Measurements from ENCODE around the gene ZNF500. TPM values are rescaled to one million over a fixed set of nuclear protein-coding genes. Genes with fewer than 3 reads are reported as not detected.

ZNF500 gene
- total RNA-seq, 1 donor from 2014 or later, result 14.6 TPM

DNA sequence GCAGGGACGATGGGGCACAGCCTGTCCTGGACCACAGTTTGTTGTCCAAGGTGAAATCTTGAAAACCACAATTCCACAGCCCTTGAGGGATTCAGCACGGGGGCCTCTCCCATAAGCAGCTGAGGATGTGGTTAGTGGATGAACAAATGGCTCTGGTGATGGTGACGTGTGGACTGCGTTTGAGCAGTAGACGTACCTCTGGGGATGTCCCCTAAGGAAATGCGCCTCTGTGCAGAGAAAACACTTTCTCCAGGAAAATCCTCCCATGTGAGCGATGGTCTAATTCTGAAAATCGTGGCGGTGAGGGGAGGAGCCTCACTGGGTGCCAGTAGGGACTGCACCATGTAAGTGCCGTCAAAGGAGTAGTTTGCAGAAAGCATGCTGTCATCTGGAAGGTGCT lies 23.9 kb upstream of the ZNF500 start:
- Histone ChIP-seq H3K4me2 (ENCODE audit: low read length) (no peak overlapping the region), H3K4me3 (ENCODE audit: insufficient read depth, low read depth, low read length) (no peak overlapping the region), H2AFZ (ENCODE audit: low read depth, low read length) (no peak overlapping the region), H3K36me3 (ENCODE audit: insufficient read depth, low read length) (no peaks in the 10 kb centered on the region), H3K79me2 (ENCODE audit: insufficient read depth, low read length) (no peaks in the 10 kb centered on the region), H3K9me3 (ENCODE audit: insufficient read depth, low read depth, low read length) (no peaks in the 10 kb centered on the region), H3K9ac (ENCODE audit: low read length) (no peak overlapping the region), H3K27ac (ENCODE audit: low read depth, low read length) (no peak overlapping the region), H3K27me3 (ENCODE audit: insufficient read depth, low read length) (no peaks in the 10 kb centered on the region), H3K4me1 (ENCODE audit: insufficient read depth, low read length) (no peaks in the 10 kb centered on the region), H4K20me1 (ENCODE audit: insufficient read depth, low read length) (no peaks in the 10 kb centered on the region)
- TF ChIP-seq EZH2 (IDR thresholded peaks at IDR 0.05; ENCODE audit: insufficient read depth, low read length), result no peak
- TF ChIP-seq, protein P1, sequence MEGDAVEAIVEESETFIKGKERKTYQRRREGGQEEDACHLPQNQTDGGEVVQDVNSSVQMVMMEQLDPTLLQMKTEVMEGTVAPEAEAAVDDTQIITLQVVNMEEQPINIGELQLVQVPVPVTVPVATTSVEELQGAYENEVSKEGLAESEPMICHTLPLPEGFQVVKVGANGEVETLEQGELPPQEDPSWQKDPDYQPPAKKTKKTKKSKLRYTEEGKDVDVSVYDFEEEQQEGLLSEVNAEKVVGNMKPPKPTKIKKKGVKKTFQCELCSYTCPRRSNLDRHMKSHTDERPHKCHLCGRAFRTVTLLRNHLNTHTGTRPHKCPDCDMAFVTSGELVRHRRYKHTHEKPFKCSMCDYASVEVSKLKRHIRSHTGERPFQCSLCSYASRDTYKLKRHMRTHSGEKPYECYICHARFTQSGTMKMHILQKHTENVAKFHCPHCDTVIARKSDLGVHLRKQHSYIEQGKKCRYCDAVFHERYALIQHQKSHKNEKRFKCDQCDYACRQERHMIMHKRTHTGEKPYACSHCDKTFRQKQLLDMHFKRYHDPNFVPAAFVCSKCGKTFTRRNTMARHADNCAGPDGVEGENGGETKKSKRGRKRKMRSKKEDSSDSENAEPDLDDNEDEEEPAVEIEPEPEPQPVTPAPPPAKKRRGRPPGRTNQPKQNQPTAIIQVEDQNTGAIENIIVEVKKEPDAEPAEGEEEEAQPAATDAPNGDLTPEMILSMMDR (IDR thresholded peaks at IDR 0.05; ENCODE audit: insufficient read depth, low read depth, low read length), result no peak
- FAIRE-seq (no peak), DNase-seq (ENCODE audit: low read depth) (no peak)
- Mint-ChIP-seq H3K36me3 (ENCODE audit: low read depth, unreplicated experiment) (peaks cover 5% of the 10 kb centered on the region), H3K4me1 (ENCODE audit: low read depth, unreplicated experiment) (no peaks in the 10 kb centered on the region), H3K4me3 (ENCODE audit: unreplicated experiment) (no peak overlapping the region), H3K27me3 (ENCODE audit: low read depth, unreplicated experiment) (peaks cover 5% of the 10 kb centered on the region), H3K9me3 (ENCODE audit: unreplicated experiment) (peaks cover 5% of the 10 kb centered on the region), H3K27ac (ENCODE audit: unreplicated experiment) (no peak overlapping the region)

- no peak for DNase-seq (ENCODE audit: low read depth)
- no peak overlapping the region for H3K4me2 ChIP-seq (ENCODE audit: low read length)
- H3K4me3 ChIP-seq (ENCODE audit: insufficient read depth, low read depth, low read length), result no peak overlapping the region
- TF ChIP-seq EZH2 (IDR thresholded peaks at IDR 0.05; ENCODE audit: insufficient read depth, low read length), result no peak
- TF ChIP-seq, protein P1 (IDR thresholded peaks at IDR 0.05; ENCODE audit: insufficient read depth, low read depth, low read length), result no peak
- peaks cover 5% of the 10 kb centered on the region for H3K27me3 Mint-ChIP-seq (ENCODE audit: low read depth, unreplicated experiment)
- no peaks in the 10 kb centered on the region for H3K27me3 ChIP-seq (ENCODE audit: insufficient read depth, low read length)
- H3K36me3 ChIP-seq (ENCODE audit: insufficient read depth, low read length), result no peaks in the 10 kb centered on the region
- H3K4me3 Mint-ChIP-seq (ENCODE audit: unreplicated experiment), result no peak overlapping the region
- no peak overlapping the region for H2AFZ ChIP-seq (ENCODE audit: low read depth, low read length)
- no peaks in the 10 kb centered on the region for H4K20me1 ChIP-seq (ENCODE audit: insufficient read depth, low read length)
- H3K27ac Mint-ChIP-seq (ENCODE audit: unreplicated experiment), result no peak overlapping the region
- H3K27ac ChIP-seq (ENCODE audit: low read depth, low read length), result no peak overlapping the region
- peaks cover 5% of the 10 kb centered on the region for H3K9me3 Mint-ChIP-seq (ENCODE audit: unreplicated experiment)
- H3K36me3 Mint-ChIP-seq (ENCODE audit: low read depth, unreplicated experiment), result peaks cover 5% of the 10 kb centered on the region
- no peaks in the 10 kb centered on the region for H3K4me1 ChIP-seq (ENCODE audit: insufficient read depth, low read length)
- H3K9me3 ChIP-seq (ENCODE audit: insufficient read depth, low read depth, low read length), result no peaks in the 10 kb centered on the region
- no peak overlapping the region for H3K9ac ChIP-seq (ENCODE audit: low read length)
- no peaks in the 10 kb centered on the region for H3K4me1 Mint-ChIP-seq (ENCODE audit: low read depth, unreplicated experiment)
- no peaks in the 10 kb centered on the region for H3K79me2 ChIP-seq (ENCODE audit: insufficient read depth, low read length)
- no peak for FAIRE-seq
These were observed 23.3 kb upstream of the ZNF500 start for GRCh38 chr16:4790261-4790660.

GRCh38 chr16:4788910-4789309 lies 21.9 kb upstream of the ZNF500 start:
- peaks cover 5% of the 10 kb centered on the region for H3K9me3 Mint-ChIP-seq (ENCODE audit: unreplicated experiment)
- Histone ChIP-seq H3K79me2 (ENCODE audit: insufficient read depth, low read length) (no peaks in the 10 kb centered on the region), H2AFZ (ENCODE audit: low read depth, low read length) (no peak overlapping the region), H3K36me3 (ENCODE audit: insufficient read depth, low read length) (no peaks in the 10 kb centered on the region), H3K9ac (ENCODE audit: low read length) (no peak overlapping the region), H3K9me3 (ENCODE audit: insufficient read depth, low read depth, low read length) (no peaks in the 10 kb centered on the region), H3K4me1 (ENCODE audit: insufficient read depth, low read length) (no peaks in the 10 kb centered on the region), H3K27ac (ENCODE audit: low read depth, low read length) (no peak overlapping the region), H4K20me1 (ENCODE audit: insufficient read depth, low read length) (no peaks in the 10 kb centered on the region), H3K4me2 (ENCODE audit: low read length) (no peak overlapping the region), H3K4me3 (ENCODE audit: insufficient read depth, low read depth, low read length) (no peak overlapping the region), H3K27me3 (ENCODE audit: insufficient read depth, low read length) (no peaks in the 10 kb centered on the region)
- no peak overlapping the region for H3K4me3 Mint-ChIP-seq (ENCODE audit: unreplicated experiment)
- FAIRE-seq (no peak), DNase-seq (ENCODE audit: low read depth) (no peak)
- no peaks in the 10 kb centered on the region for H3K4me1 Mint-ChIP-seq (ENCODE audit: low read depth, unreplicated experiment)
- H3K27me3 Mint-ChIP-seq (ENCODE audit: low read depth, unreplicated experiment), result peaks cover 9% of the 10 kb centered on the region
- H3K36me3 Mint-ChIP-seq (ENCODE audit: low read depth, unreplicated experiment), result peaks cover 7% of the 10 kb centered on the region
- no peak overlapping the region for H3K27ac Mint-ChIP-seq (ENCODE audit: unreplicated experiment)
- TF ChIP-seq, protein P1 (IDR thresholded peaks at IDR 0.05; ENCODE audit: insufficient read depth, low read depth, low read length), result no peak
- TF ChIP-seq EZH2 (IDR thresholded peaks at IDR 0.05; ENCODE audit: insufficient read depth, low read length), result no peak

Measured in astrocyte (in vitro differentiated cells and primary cell).